Skin epidermis (tissue), 12 donors: ENCODE results near the gene INS.

Experiments
- H3K27ac ChIP-seq, 21 experiments: fragments of 200-600 bp; sonication (generic) in 11 of 21; one replicate each; pipeline ENCODE4 v1.5.0; 2020; ENCODE audit warnings: mild to moderate bottlenecking in 3 of 21, inconsistent platforms in 2 of 21, moderate library complexity in 2 of 21
- H3K4me3 ChIP-seq, 7 experiments: fragments of 200-600 bp; sonication (generic) in 2 of 7; one replicate each; pipeline ENCODE4 v1.5.0; 2020; ENCODE audit warnings: inconsistent platforms in 2 of 7, mild to moderate bottlenecking in 2 of 7, moderate library complexity in 1 of 7

The INS gene

GRCh38 chr11:2151500-2152257, 9.3 kb downstream of the INS start:
- no peak overlapping the region for H3K27ac ChIP-seq
- H3K4me3 ChIP-seq: no peak overlapping the region

DNA sequence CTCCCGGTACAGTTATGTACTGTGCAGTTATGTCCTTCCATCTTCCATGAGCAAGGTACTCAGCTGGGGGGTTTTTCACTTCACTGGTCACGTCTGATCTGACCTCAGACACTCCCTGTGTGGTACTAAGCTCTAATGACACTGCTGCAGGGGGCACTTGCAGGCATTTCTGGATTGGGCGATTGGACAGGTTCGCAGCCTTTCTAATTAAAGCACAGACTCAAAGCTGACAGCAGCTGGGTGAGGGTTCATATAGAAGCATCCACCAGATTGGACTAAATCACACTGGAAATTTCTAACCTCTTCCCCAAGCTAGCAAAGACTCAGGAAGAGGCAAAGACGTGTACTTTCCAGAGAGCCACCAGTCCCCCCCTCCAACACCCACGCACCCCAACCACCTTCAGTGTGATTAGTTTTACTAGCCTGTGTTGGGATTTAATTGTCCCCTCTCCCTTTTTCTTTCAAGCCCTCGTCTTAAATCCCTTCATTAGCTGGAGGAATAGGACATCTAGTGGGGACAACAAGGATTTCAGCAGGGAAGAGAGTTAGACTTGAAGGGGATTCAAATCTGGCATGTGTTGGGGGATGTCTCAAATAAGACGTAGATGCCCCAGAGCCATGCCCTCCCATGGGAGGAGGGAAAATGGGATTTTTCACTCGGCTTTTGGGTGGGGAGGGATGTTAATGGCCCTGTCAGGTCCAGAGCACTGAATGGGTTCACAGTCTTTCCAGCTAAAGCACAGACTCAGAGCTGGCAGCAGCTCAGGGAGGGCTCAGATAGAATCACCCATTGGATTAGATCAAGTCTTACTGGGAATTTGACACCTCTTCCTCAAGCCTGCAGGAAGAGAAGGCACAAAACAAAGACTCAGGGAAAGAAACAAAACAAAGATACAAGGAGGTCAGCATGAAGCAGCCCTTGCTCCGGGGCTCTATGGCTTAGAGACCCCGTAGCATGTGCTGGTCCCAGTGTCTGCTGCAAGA, 10.9 kb downstream of the INS start:
- Histone ChIP-seq H3K4me3 (no peak overlapping the region), H3K27ac (no peak overlapping the region)

- H3K4me3 ChIP-seq: no peak overlapping the region
- H3K27ac ChIP-seq: no peak overlapping the region
These were observed 11.5 kb downstream of the INS start for GRCh38 chr11:2149460-2149859.

GRCh38 chr11:2148595-2148994, 12.4 kb downstream of the INS start:
- Histone ChIP-seq H3K27ac (no peak overlapping the region), H3K4me3 (no peak overlapping the region)

DNA sequence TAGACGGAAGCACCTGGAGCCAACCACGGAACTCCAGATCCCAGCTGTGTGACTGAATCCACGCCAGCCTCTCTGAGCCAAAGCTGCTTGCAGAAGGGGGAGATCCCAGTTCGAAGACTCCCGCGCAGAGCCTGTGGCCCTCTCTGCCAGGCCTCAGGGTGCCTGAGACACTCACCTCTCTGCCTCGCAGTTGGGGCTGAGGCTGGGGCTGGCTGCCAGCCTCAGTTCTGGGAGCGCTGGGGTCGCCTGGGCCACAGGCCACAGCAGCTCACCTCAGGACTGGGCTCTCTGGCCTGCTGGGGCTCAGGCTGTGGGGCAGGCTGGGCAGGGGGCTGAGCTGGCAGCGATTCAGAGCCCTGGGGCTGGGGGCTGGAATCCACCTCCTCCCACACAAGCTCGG, 13.6 kb downstream of the INS start:
- no peak overlapping the region for H3K4me3 ChIP-seq
- H3K27ac ChIP-seq: no peak overlapping the region

GRCh38 chr11:2146051-2146450, 15.0 kb downstream of the INS start:
- no peak overlapping the region for H3K27ac ChIP-seq
- H3K4me3 ChIP-seq: no peak overlapping the region

DNA sequence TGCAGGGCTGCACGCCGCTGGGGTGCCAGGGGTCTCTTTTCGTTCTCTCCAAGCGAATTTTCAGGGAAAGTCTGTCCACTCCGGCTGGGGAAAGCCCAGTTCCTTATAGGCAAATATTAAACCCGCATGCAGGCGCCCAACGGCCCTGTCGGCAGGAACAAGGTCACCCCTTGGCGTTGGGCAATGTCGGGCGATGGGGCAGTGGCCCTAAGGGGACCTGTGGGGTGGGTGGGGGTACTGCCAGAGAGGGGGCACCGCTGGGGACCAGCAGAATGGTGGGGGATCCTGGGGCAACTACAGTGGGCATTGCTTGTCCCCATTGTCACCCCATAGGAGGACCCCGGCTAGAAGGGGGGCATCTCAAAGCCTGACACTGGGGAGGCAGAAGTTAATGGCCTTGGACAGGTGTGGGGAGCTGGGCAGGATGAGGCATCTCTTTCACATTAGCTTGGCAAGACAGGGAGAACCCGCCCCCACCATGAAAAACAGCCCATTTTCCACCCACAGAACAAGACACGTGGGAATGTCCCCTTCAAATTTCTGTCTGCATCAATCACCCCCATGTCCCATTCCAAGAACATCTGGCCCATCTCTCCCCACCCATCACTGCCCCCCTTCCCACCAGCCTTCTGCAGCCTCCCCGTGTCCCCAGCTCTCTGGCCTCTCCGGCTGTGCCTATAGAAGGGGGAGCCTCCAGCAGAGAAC, 16.3 kb downstream of the INS start:
- Histone ChIP-seq H3K4me3 (no peak overlapping the region), H3K27ac (no peak overlapping the region)

GRCh38 chr11:2143799-2144543, 17.0 kb downstream of the INS start:
- no peak overlapping the region for H3K27ac ChIP-seq

DNA sequence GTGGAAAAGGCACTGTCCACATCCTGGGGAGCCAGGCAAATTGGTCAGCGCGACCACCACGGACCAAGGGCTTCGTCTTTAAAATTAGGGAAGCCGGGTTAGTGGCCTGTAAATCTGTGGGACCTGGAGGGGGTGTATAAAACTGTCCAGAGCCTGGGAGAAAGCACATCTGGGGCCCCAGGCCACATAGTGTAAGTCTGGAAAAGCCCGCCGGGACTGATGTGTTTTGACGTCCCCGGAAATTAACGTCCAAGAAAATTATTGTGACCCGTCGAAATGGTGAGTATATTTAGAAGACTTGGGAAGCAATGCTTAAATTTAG, 17.6 kb downstream of the INS start:
- no peak overlapping the region for H3K4me3 ChIP-seq
- no peak overlapping the region for H3K27ac ChIP-seq

More at GRCh38 chr11:2143799-2144543, 17.0 kb downstream of the INS start:
- H3K4me3 ChIP-seq: no peak overlapping the region

DNA sequence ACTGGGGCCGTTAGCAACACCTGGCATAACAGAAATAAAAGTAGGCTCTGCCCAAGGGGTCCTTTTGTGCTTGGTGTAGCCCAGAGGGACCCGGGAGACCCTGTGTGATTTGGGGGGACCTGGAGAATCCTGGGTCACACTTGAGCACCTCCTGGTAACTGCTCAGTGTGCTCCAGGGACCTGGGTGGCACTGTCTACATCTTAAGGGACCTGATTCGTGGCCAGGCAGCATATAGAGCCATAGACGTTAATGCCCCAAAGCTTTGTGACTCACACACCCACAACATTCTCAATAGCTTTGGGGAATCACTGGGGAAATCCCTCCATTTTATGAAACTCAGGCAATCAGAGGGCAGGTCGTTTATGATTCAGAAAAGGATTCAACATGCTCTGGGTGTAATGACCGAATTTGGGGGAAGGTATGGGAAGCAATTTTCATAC, 18.2 kb downstream of the INS start:
- Histone ChIP-seq H3K4me3 (no peak overlapping the region), H3K27ac (no peak overlapping the region)

DNA sequence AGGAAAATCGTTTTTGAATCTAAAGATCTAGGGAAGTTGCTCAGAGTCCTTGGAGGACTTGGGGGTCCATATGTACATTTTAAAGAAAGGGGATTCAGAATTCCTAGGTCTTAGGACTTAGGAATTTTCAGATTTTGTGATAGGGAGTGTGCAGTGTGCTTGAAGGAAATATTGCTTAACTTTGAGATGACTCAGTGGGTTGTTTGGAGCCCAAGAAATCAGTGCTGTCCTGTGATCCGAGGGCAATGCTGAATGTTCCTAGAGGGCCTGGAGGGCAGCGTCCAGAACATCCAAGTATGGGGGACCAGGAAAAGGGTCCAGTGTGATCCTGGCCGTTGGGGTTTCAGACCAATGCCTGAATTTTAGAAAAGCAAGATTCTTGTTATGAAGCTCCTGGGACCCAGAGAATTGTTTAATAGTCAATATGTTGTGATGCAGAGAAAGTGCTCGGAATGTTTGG, 18.7 kb downstream of the INS start:
- H3K27ac ChIP-seq: no peak overlapping the region
- H3K4me3 ChIP-seq: no peak overlapping the region

- no peak overlapping the region for H3K4me3 ChIP-seq
- no peak overlapping the region for H3K27ac ChIP-seq
These were observed 20.3 kb downstream of the INS start for GRCh38 chr11:2140411-2141400.

GRCh38 chr11:2139621-2140337, 21.2 kb downstream of the INS start:
- Histone ChIP-seq H3K4me3 (no peak overlapping the region), H3K27ac (no peak overlapping the region)

DNA sequence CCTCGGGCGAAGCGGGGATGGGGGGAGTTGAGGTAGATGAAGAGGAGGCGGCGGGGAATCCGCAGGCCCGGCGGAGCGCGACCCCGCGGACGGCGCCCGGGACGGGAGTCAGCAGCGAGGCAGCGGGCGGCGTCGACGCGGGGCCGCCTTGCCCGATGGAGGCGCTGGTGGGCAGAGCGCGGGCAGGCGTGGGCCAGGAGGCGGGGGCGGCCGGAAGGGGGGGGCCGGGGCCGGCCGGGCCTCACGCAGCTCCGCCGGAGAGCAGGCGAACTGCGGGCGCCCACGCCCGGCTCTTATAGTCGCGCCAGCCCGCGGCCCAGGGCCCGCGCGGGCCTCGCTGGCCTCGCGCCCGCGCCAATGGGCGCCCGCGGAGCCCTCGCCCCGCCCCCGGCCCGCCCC, 21.9 kb downstream of the INS start, which contains the start of gene IGF2:
IGF2 (minus strand) TSS at position 267 of the 399 bp plus-strand sequence. CDS start 3,866 bp downstream, outside the sequence.
- Histone ChIP-seq H3K27ac (peak within 1 kb of the TSS in 2 of 21 experiments; percentile 25 to 45), H3K4me3 (peak within 1 kb of the TSS; percentile 1 to 28 (median 23))

DNA sequence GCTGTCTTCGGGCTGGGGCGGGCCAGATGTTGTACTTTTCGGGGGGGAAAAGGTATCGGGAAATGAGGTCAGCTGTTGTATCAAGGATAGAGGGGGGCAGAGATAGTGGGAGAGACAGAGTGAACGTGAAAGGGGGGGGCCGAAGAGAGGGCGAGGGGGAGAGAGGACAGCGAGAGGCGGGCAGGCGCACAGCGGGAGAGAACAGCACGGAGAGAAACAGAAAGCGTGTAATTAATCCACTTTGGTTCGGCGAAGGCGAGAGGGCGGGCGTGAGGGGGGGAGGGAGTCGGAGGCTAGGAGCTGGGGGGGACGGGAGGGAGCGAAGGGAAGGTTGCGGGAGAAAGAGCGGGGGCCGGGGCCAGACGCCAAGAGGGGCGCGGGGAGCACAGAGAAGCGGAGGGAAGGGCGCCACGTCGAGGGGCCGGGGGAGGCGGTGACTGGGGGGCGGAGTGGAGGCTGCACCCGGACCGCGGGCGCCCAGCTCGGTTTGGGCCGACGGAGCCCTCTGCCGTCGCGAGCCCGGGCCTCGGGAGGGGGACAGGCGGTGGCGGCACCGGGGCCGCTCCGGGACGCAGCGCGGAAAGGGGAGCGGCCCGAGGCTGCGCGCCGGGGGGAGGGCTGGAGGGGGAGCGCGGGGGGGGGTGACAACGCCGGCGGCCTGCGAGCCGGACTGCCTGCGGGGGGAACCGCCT, 22.4 kb downstream of the INS start:
- peak overlapping the region; percentile 1 to 28 (median 23) for H3K4me3 ChIP-seq
- peak overlapping the region in 2 of 21 experiments; percentile 25 to 40 for H3K27ac ChIP-seq

DNA sequence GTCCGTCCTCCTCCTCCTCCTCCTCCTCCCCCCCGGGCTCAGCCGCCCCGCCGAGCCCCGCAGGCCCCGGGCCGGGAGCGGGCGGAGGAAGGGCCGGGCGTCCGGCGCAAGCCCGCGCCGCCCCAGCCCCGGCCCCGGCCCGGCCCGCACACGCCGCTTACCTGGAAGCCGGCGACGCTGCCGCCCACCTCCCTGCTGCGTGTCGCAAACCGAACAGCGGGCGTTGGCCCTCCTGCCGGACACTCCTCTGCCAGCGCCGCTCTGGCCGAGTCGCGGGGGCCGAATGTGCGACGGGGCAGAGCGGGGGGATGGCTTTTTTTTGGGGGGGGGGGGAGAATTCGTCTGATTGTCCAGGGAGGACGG, 23.0 kb downstream of the INS start:
- Histone ChIP-seq H3K4me3 (peak overlapping the region; percentile 1 to 28 (median 23)), H3K27ac (peak overlapping the region in 1 of 21 experiments; percentile 45)
